ENCODE measurements around the gene CACTIN. TPM values are rescaled to one million over a fixed set of nuclear protein-coding genes. Genes with fewer than 3 reads are reported as not detected.

The CACTIN gene
- total and polyA plus RNA-seq, 2 of the 8 experiments (the other 6 are each of a cell fraction or from before 2014, with no cell fraction given), result 25.8 to 29.9 TPM

GRCh38 chr19:3632098-3632497 lies 5.5 kb upstream of the CACTIN start:
- H3K36me3 ChIP-seq (ENCODE audit: control insufficient read depth in 2 of 4, insufficient read depth in 4 of 4, low read length in 3 of 4), result peaks cover 0 to 18% (median 0%) of the 10 kb centered on the region in 4 experiments; a peak in 1 of 8 replicates
- CTCF ChIA-PET (ENCODE audit: partially characterized antibody), result interaction anchor here (1.2 to 2.8 kb wide), 4 partner anchors 10 to 85 kb away, joined by 3 to 13 read pairs (median 4); no protein-coding TSS in a partner anchor
- no peak overlapping the region for H3K9ac ChIP-seq (replicated peaks in 1 of 4; ENCODE audit: extremely low read depth in 1 of 4, low read depth in 3 of 4, low read length in 3 of 4)
- no peak for TF ChIP-seq EGR1 (IDR thresholded peaks at IDR 0.05; ENCODE audit: borderline replicate concordance, low read depth, low read length)
- TF ChIP-seq SIRT6 (IDR thresholded peaks at IDR 0.05; ENCODE audit: low read length), result no peak
- TF ChIP-seq BCL11A (IDR thresholded peaks at IDR 0.05; ENCODE audit: low read depth in 2 of 2, low read length in 2 of 2), result no peak
- TF ChIP-seq CTBP2 (IDR thresholded peaks at IDR 0.05; ENCODE audit: borderline replicate concordance, insufficient read depth, insufficient read length, low read length), result no peak
- no peak for TF ChIP-seq TBP (IDR thresholded peaks at IDR 0.05; ENCODE audit: low read depth, low read length)
- no peak for TF ChIP-seq PHF8 (conservative IDR thresholded peaks at IDR 0.05; ENCODE audit: low read depth, low read length)
- TF ChIP-seq BACH1 (IDR thresholded peaks at IDR 0.05; ENCODE audit: low read length), result no peak
- TF ChIP-seq POLR2AphosphoS5 (IDR thresholded peaks at IDR 0.05; ENCODE audit: low read depth, low read length), result no peak
- TF ChIP-seq ATF2 (IDR thresholded peaks at IDR 0.05; ENCODE audit: low read length), result no peak
- no peak for TF ChIP-seq CHD1 (IDR thresholded peaks at IDR 0.05; ENCODE audit: low read depth, low read length)
- no peak for TF ChIP-seq SAP30 (IDR thresholded peaks at IDR 0.05; ENCODE audit: insufficient read depth, insufficient replicate concordance, low read length)
- no peak for TF ChIP-seq POLR2A (IDR thresholded peaks at IDR 0.05; ENCODE audit: control extremely low read depth in 1 of 2, low read depth in 2 of 2, low read length in 2 of 2)
- TF ChIP-seq RBBP5 (IDR thresholded peaks at IDR 0.05; ENCODE audit: borderline replicate concordance, low read depth, low read length), result no peak
- TF ChIP-seq SP1 (IDR thresholded peaks at IDR 0.05; ENCODE audit: low read depth, low read length), result no peak

More at GRCh38 chr19:3632098-3632497, 5.5 kb upstream of the CACTIN start:
- POLR2A ChIA-PET (ENCODE audit: partially characterized antibody), result interaction anchor here (0.6 to 1.0 kb wide), 2 partner anchors 10 to 143 kb away, joined by 3 to 5 read pairs; no protein-coding TSS in a partner anchor
- Histone ChIP-seq H2BK15ac (ENCODE audit: low read length) (no peak overlapping the region), H3K4ac (replicated peaks; ENCODE audit: insufficient read length, low read depth, low read length) (no peak overlapping the region), H3K27ac (ENCODE audit: low read depth, low read length) (no peak overlapping the region), H2BK5ac (ENCODE audit: low read depth, low read length) (no peak overlapping the region), H4K5ac (ENCODE audit: insufficient read length, low read depth, low read length) (no peak overlapping the region), H2AK5ac (ENCODE audit: low read depth, low read length) (no peak overlapping the region), H3K23me2 (ENCODE audit: low read depth, low read length) (no peaks in the 10 kb centered on the region), H3K14ac (ENCODE audit: insufficient read length) (no peak overlapping the region), H3K9me3 (ENCODE audit: insufficient read depth in 2 of 2, low read depth in 1 of 2, low read length in 1 of 2) (no peaks in the 10 kb centered on the region), H4K20me1 (replicated peaks in 1 of 2; ENCODE audit: control insufficient read depth in 1 of 2, insufficient read depth in 2 of 2, low read length in 2 of 2) (peaks cover 0 to 1% of the 10 kb centered on the region in 2 experiments), H3K23ac (ENCODE audit: insufficient read length) (no peak overlapping the region), H3K79me2 (ENCODE audit: control insufficient read depth in 1 of 2, insufficient read depth in 2 of 2, low read length in 2 of 2) (no peaks in the 10 kb centered on the region), H4K91ac (replicated peaks; ENCODE audit: insufficient read length, low read length) (no peak overlapping the region), H4K8ac (ENCODE audit: extremely low read depth, insufficient read depth, low read length) (no peak overlapping the region), H3K27me3 (replicated peaks in 1 of 4; ENCODE audit: control insufficient read depth in 3 of 4, extremely low read depth in 1 of 4, insufficient read depth in 3 of 4, low read length in 3 of 4) (no peaks in the 10 kb centered on the region), H2BK120ac (replicated peaks; ENCODE audit: low read depth, low read length) (no peak overlapping the region), H3K4me1 (replicated peaks in 1 of 4; ENCODE audit: control insufficient read depth in 3 of 4, insufficient read depth in 4 of 4, low read length in 3 of 4) (no peaks in the 10 kb centered on the region; a peak in 1 of 7 replicates), H3K18ac (ENCODE audit: extremely low read depth, low read length) (no peak overlapping the region), H3K56ac (replicated peaks; ENCODE audit: insufficient read length, low read depth, low read length) (no peak overlapping the region), H2AFZ (ENCODE audit: low read length) (no peak overlapping the region), H3K79me1 (ENCODE audit: low read depth, low read length) (no peaks in the 10 kb centered on the region), H2BK12ac (ENCODE audit: low read depth, low read length) (no peak overlapping the region), H3K4me3 (ENCODE audit: extremely low read depth in 1 of 4, insufficient read depth in 2 of 4, low read depth in 3 of 4, low read length in 4 of 4) (no peak overlapping the region), H2BK20ac (ENCODE audit: low read length) (no peak overlapping the region), H3K4me2 (ENCODE audit: insufficient read depth in 1 of 2, low read depth in 2 of 2, low read length in 2 of 2) (no peak overlapping the region)
- DNase-seq (ENCODE audit: low read depth in 1 of 2, low spot score in 2 of 2) (no peak), FAIRE-seq (no peak)
- WGBS, 2 experiments (ENCODE audit: extremely low coverage in 1 of 2, insufficient coverage in 1 of 2, insufficient read length in 1 of 2, insufficient replicate concordance in 2 of 2, low coverage in 1 of 2, low lambda C conversion rate in 2 of 2, missing lambda C conversion rate in 1 of 2), result 90% methylated on average over 7 of the region's 16 CpGs; no CpG with 5 or more reads in 1 of the 2 experiments
